EL (cell line): ENCODE measurements around the gene ZNF138.
"Not testable (repeated sequence)": the region's sequence is repeated elsewhere in the genome, so short reads cannot be mapped to it uniquely, and the experiment has no call there.

Experiments
- DNase-seq: peaks from one replicate; pipeline ENCODE4 v3.0.0-alpha.2; 2016

Gene ZNF138

GRCh38 chr7:64794171-64794844, at the start of gene ZNF138:
ZNF138 (plus strand) TSS chr7:64794428; CDS start chr7:64794569, 141 bp downstream.
- peak; percentile 95 for DNase-seq

- DNase-seq: no peak
These were observed 49.5 kb upstream of the ZNF138 start for GRCh38 chr7:64744680-64745079.

DNA sequence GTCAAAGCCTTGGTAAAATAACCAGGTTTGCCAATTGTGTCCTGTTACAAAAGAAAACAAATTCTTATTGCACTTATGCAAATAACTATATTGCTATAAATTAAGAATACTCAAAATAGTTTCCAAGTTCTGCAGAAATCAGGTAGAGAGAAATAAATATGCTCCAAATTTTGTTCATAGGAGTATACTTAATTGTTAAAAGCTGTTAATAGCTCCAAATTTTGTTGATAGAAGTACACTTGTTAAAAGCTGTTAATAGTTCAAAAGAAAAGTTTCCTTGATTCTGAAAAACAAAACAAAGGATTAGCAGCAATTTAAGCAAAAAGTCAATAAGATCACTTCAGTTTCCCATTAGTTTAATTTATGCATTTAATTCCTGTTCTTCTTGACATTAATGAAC, 46.4 kb upstream of the ZNF138 start:
- no peak for DNase-seq

GRCh38 chr7:64753032-64753431, 41.2 kb upstream of the ZNF138 start:
- no peak for DNase-seq

- no peak for DNase-seq
These were observed 38.4 kb upstream of the ZNF138 start for GRCh38 chr7:64755865-64756264.

DNA sequence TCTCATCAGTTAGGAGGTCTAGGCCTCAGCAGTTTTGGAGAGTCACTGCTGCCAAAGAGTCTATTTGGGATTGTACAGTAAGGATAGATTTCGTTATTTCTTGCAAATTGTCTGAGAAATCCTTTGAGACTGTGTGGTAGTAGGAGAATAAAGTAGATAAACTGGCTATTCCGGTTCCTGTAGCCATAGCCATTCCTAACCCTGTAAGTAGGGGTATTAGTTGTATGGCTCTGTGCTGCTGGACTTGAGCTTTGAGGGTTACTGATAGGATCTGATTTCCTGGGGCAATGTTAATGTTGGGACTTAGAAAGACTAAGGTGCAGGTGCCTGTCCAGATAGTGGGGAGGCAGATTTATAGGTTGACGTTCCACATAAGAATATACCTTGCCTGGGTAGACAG, 36.1 kb upstream of the ZNF138 start:
- DNase-seq: no peak

- DNase-seq: no peak
These were observed 25.4 kb upstream of the ZNF138 start for GRCh38 chr7:64768824-64769223.

GRCh38 chr7:64774204-64774842, 19.9 kb upstream of the ZNF138 start:
- DNase-seq: no peak

GRCh38 chr7:64775289-64775688, 18.9 kb upstream of the ZNF138 start:
- DNase-seq: no peak

DNA sequence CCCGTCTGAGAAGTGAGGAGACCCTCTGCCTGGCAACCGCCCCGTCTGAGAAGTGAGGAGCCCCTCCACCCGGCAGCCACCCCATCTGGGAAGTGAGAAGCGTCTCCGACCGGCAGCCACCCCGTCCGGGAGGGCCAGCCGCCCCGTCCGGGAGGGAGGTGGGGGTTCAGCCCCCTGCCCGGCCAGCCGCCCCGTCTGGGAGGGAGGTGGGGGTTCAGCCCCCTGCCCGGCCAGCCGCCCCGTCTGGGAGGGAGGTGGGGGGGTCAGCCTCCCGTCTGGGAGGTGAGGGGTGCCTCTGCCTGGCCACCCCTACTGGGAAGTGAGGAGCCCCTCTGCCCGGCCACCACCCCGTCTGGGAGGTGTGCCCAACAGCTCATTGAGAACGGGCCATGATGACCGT, 9.4 kb upstream of the ZNF138 start:
- DNase-seq: not testable (repeated sequence)

GRCh38 chr7:64787295-64787694, 6.9 kb upstream of the ZNF138 start:
- no peak for DNase-seq

GRCh38 chr7:64789241-64789640, 5.0 kb upstream of the ZNF138 start:
- not testable (repeated sequence) for DNase-seq

DNA sequence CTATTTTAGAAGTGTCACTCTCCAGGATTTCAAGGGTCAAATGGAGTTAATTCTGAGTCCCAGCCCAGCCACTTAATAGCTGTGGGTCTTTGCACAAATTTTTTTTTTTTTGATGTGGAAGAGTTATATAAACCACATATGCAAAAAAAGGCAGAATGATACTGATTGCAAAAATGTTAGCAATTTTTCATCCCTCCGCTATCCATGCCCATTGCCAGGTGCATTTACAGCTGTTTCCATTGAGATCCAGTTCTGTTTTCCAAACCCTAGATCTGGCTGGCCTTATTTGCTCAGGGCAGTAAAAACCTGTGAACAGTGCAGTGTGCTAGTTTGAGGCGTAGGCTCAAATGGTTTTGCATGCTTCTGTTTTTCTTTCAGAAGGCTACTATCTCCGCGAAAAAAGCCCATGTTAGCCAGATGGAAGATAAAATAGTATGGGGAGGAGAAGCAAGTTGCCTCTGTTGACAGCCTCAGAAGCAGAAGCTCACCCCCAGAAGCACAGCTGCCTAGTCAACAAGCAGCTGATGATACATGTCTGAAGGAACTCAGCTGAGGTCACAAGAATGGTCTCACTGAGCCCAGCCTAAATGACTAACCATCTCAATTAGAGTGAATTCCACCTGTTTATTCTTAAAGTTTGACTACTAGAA, 997 bp upstream of the ZNF138 start:
- peak; percentile 18 for DNase-seq

GRCh38 chr7:64795176-64795575, 948 bp downstream of the ZNF138 start:
- DNase-seq: no peak

DNA sequence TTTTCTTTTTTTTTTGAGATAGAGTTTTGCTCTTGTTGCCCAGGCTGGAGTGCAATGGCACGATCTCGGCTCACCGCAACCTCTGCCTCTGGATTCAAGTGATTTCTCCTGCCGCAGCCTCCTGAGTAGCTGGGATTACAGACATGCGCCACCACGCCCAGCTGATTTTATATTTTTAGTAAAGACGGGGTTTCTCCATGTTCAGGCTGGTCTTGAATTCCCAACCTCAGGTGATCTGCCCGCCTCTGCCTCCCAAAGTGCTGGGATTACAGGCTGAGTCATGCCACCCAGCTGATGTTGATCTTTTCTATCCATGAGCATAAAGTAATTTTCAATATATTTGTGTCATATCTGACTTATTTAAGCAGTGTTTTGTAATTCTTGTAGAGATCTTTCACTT, 4.9 kb downstream of the ZNF138 start:
- not testable (repeated sequence) for DNase-seq

DNA sequence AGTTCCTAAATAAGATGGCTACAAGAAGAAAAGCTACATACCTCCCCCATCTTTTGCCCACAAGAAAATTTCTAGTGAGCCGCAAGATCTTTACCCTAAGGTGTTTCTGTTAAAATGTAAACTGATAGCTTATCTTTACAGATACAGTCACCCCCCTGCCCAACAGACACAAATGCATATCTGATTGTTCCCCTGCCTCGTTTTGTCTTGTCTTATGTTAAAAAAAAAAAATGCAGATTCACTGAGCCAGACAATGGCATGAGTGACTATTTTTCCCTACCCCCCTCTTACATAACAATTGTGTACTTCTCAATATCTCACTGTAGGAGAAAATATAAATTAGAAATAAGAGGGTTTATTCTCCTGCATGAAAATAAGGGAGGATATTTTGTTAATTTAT, 8.5 kb downstream of the ZNF138 start:
- no peak for DNase-seq

- no peak for DNase-seq
These were observed 13.6 kb downstream of the ZNF138 start for GRCh38 chr7:64807731-64808365.

DNA sequence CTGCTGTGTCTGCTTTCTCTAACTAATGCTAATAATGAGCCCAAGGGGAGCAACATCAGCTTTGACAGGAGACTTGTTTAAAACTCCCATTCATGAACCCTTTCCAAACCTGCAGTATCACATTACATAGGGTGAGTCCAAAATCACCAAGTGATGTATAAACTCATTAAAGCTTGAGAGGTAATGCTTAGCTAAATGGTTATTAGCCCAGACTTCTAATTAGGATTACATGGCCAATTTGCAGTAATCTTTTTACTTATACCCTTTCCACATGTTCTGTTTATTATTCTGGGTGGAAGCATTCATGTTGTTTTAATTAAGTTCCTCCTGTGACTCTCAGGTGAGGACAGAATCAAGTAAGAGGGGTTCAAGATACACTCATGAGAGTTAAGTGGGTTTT, 17.5 kb downstream of the ZNF138 start:
- DNase-seq: no peak

DNA sequence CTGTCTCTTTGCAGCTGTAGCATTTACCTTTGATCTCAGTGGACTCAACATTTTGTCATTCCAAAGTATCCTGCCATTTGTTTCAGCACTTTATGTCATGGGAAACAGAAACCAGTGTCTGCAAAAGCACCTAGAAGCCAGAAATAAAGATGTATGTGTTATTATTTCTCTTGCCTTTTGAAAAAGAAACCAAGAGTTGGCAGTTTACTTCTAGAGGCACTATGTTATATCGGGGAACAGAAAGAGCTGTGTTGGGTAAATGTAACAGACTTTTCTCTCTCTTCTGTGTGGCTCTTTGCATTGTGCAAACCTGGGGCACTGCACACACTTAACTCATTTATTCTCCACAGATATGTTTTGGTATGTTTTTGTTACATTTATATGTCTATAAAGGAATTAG, 36.7 kb downstream of the ZNF138 start:
- no peak for DNase-seq

GRCh38 chr7:64832136-64832535, 37.9 kb downstream of the ZNF138 start:
- DNase-seq: no peak

DNA sequence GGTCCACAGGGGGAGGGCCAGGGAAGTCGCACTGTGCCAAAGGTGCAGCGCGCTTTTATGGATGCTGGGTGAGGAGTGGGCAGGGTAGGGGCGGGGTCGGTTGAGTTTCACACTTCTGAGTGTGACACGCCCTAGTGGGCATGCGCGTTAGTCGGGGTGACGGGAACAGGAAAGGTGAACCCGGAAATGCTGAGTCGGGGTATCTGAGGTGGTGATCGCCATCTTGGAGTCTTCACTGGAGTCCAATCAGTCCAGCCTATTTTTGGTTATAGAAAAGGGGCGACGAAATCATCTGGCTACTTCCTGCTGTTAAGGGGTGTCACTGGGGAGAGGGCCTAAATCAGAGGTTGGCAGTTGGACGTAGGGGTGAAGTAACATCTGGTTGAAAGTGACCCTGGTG, 40.8 kb downstream of the ZNF138 start:
- no peak for DNase-seq

- DNase-seq: not testable (repeated sequence)
These were observed 41.6 kb downstream of the ZNF138 start for GRCh38 chr7:64835856-64836255.

GRCh38 chr7:64838051-64838450, 43.8 kb downstream of the ZNF138 start:
- DNase-seq: not testable (repeated sequence)

GRCh38 chr7:64838691-64839090, 44.5 kb downstream of the ZNF138 start:
- DNase-seq: no peak
